ENCODE results near the gene DNAH2. TPM values are rescaled to one million over a fixed set of nuclear protein-coding genes. Genes with fewer than 3 reads are reported as not detected.

Gene DNAH2
- total RNA-seq, 1 experiment from 2014 or later = 0.15 TPM

GRCh38 chr17:7775051-7775450 lies 57.5 kb downstream of the DNAH2 start:
- Histone ChIP-seq H3T11ph (ENCODE audit: low read length) (no peak overlapping the region), H3K27ac (ENCODE audit: insufficient read length, low read depth, low read length) (no peak overlapping the region), H2BK15ac (ENCODE audit: low read depth, low read length) (no peak overlapping the region), H2BK5ac (ENCODE audit: insufficient read length, low read length) (no peak overlapping the region), H3K79me1 (ENCODE audit: insufficient read depth, low read depth, low read length, poor library complexity, severe bottlenecking) (no peaks in the 10 kb centered on the region), H2BK120ac (ENCODE audit: low read depth, low read length, poor library complexity, severe bottlenecking) (no peak overlapping the region), H4K20me1 (ENCODE audit: control insufficient read depth, insufficient read depth, insufficient read length) (no peaks in the 10 kb centered on the region), H4K5ac (ENCODE audit: insufficient read length, low read depth, low read length) (no peak overlapping the region), H3K14ac (ENCODE audit: insufficient read depth, low read length) (no peak overlapping the region), H3K27me3 (ENCODE audit: insufficient read depth, low read length) (no peaks in the 10 kb centered on the region), H2BK20ac (ENCODE audit: low read depth, low read length, poor library complexity, severe bottlenecking) (no peak overlapping the region), H4K91ac (ENCODE audit: insufficient read length, low read depth, low read length) (no peak overlapping the region), H3K9ac (ENCODE audit: extremely low read depth, insufficient read length, low read length) (no peak overlapping the region), H3K23ac (ENCODE audit: insufficient read length, low read depth, low read length) (no peak overlapping the region), H4K8ac (replicated peaks; ENCODE audit: insufficient read length, low read depth, low read length) (no peak overlapping the region), H2AFZ (ENCODE audit: low read length) (no peak overlapping the region), H3K79me2 (ENCODE audit: insufficient read depth, low read length) (no peaks in the 10 kb centered on the region), H3K4me2 (ENCODE audit: insufficient read depth, insufficient read length, low read length) (no peak overlapping the region), H3K9me3 (ENCODE audit: control insufficient read depth, low read depth, low read length) (no peaks in the 10 kb centered on the region), H3K56ac (ENCODE audit: insufficient read length, low read depth, low read length) (no peak overlapping the region), H2BK12ac (ENCODE audit: insufficient read length, low read depth, low read length) (no peak overlapping the region), H2AK5ac (ENCODE audit: insufficient read length, low read length) (no peak overlapping the region), H3K18ac (ENCODE audit: insufficient read length, low read depth, low read length) (no peak overlapping the region), H3K4me1 (ENCODE audit: insufficient read depth, low read length) (no peaks in the 10 kb centered on the region), H3K23me2 (ENCODE audit: insufficient read length, low read depth, low read length, poor library complexity, severe bottlenecking) (no peaks in the 10 kb centered on the region), H3K4ac (ENCODE audit: low read depth, low read length) (no peak overlapping the region)
- H3K4me1 Mint-ChIP-seq = no peaks in the 10 kb centered on the region; a peak in 1 of 4 replicates
- no CpG with 5 or more reads among the region's 7 CpGs for WGBS (ENCODE audit: extremely low coverage, insufficient read length, low lambda C conversion rate)
- no peaks in the 10 kb centered on the region; a peak in 1 of 5 replicates for H3K9me3 Mint-ChIP-seq
- TF ChIP-seq CTCF (conservative IDR thresholded peaks at IDR 0.05) = no peak
- peaks cover 19% of the 10 kb centered on the region for H3K27me3 Mint-ChIP-seq (ENCODE audit: low read depth)
- H3K27ac Mint-ChIP-seq = peak overlapping the region in 1 of 3 experiments; percentile 90; a peak in 1 of 7 replicates
- no peak for DNase-seq
- no peaks in the 10 kb centered on the region; a peak in 1 of 7 replicates for H3K36me3 Mint-ChIP-seq (ENCODE audit: insufficient read depth in 1 of 3, low read depth in 3 of 3)
- no peak overlapping the region for H3K4me3 Mint-ChIP-seq
